OCI-LY1 (cell line): ENCODE measurements around the gene TSPAN2.

Source experiments
- EZH2 ChIP-seq: fragments of 200-600 bp; sonication (generic), shearing (Covaris generic); IDR thresholded peaks from 2 replicates; pipeline ENCODE4 v1.8.0; 2017; ENCODE audit warnings: borderline replicate concordance, mixed run types, mild to moderate bottlenecking, antibody characterized with exemption, low read length, moderate library complexity, mixed read lengths
- TF ChIP-seq, protein P1 (sequence below): fragments of 200-600 bp; sonication (generic), shearing (Covaris generic); IDR thresholded peaks from 2 replicates; pipeline ENCODE4 v1.5.1; 2017; ENCODE audit warnings: mild to moderate bottlenecking, antibody characterized with exemption, low read length, moderate library complexity, mixed read lengths

DNA sequence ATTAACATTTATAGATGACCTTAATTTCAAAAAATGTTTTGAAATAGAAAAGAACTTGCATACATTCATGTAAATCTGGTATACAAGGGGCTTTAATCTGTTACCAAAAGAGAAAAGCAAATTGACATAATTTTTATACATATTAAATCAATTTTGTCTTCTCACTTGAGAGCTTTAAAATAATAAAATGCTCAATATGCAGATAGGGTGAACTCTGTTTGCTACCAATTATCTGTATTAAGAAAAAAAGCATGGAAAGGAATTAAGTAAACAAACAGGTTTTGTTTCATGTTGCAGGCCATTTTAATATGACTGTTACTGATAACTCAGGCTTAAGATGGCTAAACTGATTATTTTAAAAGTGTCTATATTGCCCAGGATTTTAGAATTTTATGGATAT is 65.7 kb downstream of the TSPAN2 start:
- TF ChIP-seq, protein P1, sequence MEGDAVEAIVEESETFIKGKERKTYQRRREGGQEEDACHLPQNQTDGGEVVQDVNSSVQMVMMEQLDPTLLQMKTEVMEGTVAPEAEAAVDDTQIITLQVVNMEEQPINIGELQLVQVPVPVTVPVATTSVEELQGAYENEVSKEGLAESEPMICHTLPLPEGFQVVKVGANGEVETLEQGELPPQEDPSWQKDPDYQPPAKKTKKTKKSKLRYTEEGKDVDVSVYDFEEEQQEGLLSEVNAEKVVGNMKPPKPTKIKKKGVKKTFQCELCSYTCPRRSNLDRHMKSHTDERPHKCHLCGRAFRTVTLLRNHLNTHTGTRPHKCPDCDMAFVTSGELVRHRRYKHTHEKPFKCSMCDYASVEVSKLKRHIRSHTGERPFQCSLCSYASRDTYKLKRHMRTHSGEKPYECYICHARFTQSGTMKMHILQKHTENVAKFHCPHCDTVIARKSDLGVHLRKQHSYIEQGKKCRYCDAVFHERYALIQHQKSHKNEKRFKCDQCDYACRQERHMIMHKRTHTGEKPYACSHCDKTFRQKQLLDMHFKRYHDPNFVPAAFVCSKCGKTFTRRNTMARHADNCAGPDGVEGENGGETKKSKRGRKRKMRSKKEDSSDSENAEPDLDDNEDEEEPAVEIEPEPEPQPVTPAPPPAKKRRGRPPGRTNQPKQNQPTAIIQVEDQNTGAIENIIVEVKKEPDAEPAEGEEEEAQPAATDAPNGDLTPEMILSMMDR = no peak
- TF ChIP-seq EZH2 = no peak
